Esophagus muscularis mucosa (tissue), 4 donors: ENCODE measurements around the gene RAI1.

Source experiments
- EP300 ChIP-seq: sonication (generic); formaldehyde crosslinking; IDR thresholded peaks from one replicate; pipeline ENCODE4 v1.6.1; 2017; ENCODE audit warnings: antibody characterized with exemption
- POLR2A ChIP-seq: fragments of 450-650 bp; IDR thresholded peaks from one replicate; pipeline ENCODE4 v1.6.1; 2017; ENCODE audit warnings: antibody characterized with exemption, moderate library complexity, mild to moderate bottlenecking, low read depth
- POLR2AphosphoS5 ChIP-seq, 2 donors: sonication (generic); formaldehyde crosslinking; IDR thresholded peaks; one replicate each; pipeline ENCODE4 v1.6.1; 2017; ENCODE audit warnings: antibody characterized with exemption in 2 of 2
- TF ChIP-seq, protein P1 (sequence below), 3 experiments: fragments of 200-600 bp in 2 of 3; fragments of 450-650 bp in 1 of 3; sonication (generic) in 2 of 3; IDR thresholded peaks; one replicate each; pipeline ENCODE4 v1.5.1; 2017 to 2019; ENCODE audit warnings: antibody characterized with exemption in 3 of 3, mild to moderate bottlenecking in 2 of 3, moderate library complexity in 1 of 3

- TF ChIP-seq, protein P1, sequence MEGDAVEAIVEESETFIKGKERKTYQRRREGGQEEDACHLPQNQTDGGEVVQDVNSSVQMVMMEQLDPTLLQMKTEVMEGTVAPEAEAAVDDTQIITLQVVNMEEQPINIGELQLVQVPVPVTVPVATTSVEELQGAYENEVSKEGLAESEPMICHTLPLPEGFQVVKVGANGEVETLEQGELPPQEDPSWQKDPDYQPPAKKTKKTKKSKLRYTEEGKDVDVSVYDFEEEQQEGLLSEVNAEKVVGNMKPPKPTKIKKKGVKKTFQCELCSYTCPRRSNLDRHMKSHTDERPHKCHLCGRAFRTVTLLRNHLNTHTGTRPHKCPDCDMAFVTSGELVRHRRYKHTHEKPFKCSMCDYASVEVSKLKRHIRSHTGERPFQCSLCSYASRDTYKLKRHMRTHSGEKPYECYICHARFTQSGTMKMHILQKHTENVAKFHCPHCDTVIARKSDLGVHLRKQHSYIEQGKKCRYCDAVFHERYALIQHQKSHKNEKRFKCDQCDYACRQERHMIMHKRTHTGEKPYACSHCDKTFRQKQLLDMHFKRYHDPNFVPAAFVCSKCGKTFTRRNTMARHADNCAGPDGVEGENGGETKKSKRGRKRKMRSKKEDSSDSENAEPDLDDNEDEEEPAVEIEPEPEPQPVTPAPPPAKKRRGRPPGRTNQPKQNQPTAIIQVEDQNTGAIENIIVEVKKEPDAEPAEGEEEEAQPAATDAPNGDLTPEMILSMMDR (IDR thresholded peaks at IDR 0.05) = no peak
- TF ChIP-seq POLR2A (no peak), POLR2AphosphoS5 (IDR thresholded peaks at IDR 0.05) (no peak), EP300 (no peak)
Observed at GRCh38 chr17:17785407-17785806, 104.1 kb downstream of the RAI1 start.
